Effector CD4-positive, alpha-beta T cell (primary cell): ENCODE results near the gene SYPL1.

ENCODE experiments used
- DNase-seq: peaks from one replicate; pipeline ENCODE4 v3.0.0-alpha.2; 2020

Gene SYPL1

DNA sequence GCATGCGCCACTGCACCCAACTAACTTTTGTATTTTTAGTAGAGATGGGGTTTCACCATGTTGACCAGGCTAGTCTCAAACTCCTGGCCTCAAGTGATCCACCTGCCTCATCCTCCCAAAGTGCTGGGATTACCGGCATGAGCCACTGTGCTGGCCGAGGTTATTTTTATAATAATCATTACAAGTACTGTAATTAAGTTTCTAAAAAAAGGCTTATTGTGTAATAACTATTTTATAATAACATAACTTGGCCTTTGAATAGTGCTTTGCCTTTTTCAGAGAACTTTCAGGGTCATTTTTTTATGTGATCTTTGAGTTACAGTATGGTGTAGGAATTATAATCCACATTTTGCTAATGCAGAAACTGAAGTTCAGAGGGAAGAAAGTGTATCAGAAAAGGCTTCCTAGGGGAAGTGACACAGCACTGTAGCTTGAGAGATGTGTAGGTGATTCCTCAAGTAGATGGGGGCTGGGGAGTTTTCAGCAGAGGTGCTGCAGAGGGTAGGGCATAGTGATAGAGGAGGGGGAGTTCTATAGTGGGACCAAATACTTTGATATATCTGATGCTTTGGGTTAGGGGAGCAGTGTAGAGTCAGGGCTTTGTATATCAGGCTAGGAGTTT is 9.2 kb upstream of the SYPL1 start:
- no peak for DNase-seq

DNA sequence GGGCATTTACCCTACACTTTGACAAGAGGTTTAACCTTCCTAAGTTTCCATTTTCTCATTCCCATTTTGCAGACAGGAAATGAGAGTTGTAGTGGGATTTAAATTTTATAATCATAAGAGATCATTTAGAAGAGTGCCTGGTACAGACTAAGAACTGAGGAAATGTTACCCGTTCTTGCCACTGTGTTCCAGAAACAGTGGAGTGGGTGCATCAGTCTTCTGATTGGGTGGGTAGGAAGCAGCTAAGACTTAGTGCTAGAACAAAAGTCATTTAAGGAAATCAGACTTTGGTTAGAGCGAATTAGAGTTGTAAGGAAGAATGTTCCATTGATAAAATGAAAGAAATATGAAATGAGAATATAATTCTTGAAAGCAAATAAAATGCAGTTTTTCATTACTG is 8.4 kb upstream of the SYPL1 start:
- no peak for DNase-seq

DNA sequence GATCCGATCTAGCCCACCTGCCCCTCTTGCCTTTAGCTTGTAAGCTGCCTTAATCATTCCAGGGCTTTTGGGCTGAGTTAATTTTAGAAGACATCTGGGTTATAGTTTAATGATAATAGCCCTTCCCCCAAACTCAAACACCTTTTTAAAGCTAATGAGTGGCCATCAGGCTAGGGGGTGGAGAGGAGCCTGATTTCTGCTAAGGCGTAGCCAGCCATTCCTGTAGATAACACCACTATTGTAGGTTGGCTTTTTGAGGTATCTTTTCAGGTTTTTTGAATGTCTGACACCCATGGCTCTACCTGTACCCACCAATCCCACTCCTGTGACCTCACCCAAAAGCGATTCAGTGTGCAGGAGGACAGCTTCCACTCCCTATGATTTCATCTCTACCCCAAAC is 7.6 kb upstream of the SYPL1 start:
- no peak for DNase-seq

DNA sequence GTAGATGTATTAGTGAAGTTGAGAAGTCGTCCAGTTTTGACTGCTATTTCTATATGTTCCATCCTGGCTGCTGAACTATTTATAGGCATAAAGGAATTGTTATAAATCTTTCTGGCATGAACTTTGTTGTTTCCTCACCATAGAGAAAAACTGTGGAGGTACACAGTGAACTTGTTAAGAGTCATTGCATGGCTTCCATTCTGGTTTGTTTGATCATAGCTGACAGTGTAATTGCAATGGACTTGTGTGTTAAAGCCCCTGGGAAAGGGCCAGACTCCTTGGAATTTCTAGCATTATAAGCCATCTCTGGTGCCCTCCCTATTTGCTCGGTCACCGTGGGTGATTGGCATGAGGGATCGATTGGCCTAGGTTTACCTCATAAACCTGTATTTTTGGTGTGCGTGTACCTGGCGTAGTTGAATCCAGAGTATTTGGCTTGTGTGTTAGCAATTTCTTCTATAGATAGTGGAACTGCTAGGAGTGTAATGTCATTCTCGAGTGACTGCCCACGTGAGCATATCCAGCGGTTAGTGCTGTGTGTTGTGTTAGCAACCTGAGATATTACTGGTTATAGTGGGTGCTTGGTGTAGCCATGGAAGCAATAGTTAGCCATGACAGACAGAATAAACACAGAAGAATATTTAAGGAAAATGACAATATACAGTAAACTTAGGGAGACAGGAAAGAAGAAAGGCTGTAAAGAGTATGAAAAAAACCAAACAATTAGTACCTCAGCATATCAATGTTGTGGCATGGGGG is 5.9 kb upstream of the SYPL1 start:
- no peak for DNase-seq

DNA sequence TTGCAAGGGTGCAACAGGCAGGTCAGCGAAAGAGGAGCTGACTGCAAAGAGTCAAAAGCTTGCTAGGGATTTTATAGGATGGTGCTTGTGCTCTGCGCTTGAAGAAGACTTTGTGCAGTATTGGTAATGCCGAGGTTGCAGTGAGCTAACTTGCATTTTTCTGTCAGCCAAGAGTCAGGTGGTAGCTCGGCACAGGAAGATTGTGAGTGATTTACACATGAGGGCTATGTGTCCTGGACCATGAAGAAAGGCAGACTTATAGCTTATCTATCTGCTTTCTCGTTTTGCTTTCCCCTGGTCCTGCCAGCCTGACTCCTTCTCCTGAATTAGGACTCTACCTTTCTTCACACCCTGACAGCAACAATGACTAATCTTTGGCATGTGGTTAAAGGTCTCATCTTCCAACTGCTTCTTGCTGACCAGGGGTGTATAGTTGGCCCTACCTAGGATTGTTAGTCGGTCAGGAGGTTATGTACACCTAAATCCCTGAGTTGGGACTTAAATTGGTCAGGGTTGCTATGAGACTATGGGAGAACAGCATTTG is 4.1 kb upstream of the SYPL1 start:
- DNase-seq, result no peak

DNA sequence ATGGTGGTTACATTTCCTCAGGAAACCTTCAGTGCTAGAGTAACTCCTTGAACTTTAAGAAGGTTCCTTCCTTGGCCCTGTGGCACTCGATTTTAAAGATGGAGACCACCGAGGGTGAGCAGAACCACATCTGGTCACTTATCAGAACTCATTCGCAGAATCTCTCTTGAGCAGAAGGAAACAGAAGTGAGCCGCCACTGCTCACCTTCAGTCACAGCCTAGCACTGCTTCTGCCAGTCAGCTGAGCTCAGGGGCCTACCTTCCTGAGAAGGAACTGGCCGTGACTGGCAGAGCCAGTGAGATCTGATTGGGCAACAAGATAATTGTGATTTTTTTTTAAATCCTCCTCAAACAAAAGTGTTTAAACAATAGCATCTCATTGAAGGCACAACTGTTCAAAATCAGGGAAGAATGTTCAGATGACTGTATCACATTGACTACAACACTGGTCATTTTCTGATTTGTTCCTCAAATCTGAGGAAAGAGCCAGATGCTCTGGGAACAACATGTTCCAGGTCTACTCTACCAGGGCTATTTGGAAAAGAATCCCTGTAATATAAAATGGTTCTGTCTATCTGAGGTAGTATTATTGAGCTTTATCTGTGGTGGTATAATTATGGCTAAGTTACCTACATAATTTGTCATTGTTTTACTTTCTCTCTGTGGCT is 2.7 kb upstream of the SYPL1 start:
- no peak for DNase-seq

DNA sequence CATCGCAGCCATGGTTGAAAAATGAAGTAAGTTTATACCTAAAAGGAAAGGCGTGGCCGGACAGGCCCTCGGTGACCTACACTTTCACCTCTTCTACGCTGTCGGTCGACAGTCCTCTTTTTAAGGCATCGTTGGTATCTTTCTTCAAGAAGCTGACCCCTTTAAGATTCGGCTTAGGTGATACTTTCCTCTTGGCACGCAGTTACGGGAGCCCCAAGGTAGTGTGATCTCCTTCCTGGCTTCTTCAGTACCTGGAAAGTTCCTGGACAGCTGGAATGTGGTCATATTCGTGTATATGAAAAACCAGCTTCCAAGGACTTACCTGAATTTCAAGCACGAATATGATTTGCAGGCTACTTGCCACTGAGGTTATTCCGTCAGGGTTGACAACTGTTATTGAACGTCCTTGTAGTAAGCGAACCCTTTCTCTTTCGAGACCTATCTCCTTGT is 885 bp upstream of the SYPL1 start:
- DNase-seq, result no peak

DNA sequence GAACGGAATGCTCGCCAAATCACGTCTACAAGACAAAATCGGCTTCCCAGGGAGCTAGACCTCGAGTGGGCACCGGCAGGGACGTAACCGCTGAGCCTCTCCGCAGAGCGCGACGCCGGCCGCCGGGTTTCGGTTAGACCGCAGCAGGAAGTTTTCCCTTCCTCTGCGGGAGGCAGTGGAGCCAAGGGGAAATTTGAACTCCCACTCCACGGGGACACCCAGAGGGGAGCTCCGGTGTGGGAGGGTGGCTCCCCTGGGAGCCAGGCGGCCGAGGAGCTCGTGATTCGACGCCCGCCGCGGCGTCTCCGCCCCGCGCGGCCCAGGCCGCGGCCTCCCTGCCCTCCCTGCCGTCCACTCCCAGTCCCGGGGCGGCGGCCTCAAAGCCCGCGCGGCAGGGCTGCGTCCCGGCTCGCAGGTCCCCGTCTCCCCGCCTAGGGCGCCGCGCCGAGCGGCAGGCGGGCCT is 426 bp downstream of the SYPL1 start:
- no peak for DNase-seq

DNA sequence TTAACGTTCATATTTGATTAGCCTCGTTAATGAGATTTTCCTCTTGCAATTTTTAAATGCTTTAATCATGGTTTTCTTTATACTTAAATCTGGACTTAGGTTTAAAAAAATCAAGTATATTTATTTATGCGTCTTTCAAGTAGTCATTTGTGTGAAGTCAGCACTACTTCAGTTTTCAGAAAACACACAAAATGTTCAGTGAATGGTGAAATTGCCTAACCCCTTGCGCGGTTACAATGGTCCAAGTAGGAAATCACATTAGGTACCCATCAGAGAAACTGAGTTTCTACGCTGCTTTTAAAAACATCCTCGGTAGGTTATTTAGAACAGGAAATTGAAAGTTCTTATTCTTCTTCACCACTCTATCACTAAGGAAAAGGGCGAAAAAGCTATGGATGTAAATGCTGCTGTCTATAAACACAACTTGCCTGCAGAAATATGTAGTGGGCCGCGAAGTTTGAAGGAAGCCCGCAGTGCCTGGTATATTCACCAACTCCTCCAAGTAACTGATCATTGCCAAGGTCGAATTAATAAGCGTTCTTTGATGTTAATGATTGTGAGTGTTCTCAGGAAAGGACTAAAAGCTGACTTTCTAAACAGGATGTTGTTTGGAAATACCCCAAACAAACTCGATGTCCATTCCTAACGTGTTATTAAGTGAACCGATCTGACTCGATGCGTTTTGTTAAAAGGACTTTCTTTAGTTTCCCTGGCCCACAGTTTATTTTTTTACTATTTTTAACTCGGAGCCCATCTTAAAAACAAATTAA is 1.0 kb downstream of the SYPL1 start:
- DNase-seq, result no peak

DNA sequence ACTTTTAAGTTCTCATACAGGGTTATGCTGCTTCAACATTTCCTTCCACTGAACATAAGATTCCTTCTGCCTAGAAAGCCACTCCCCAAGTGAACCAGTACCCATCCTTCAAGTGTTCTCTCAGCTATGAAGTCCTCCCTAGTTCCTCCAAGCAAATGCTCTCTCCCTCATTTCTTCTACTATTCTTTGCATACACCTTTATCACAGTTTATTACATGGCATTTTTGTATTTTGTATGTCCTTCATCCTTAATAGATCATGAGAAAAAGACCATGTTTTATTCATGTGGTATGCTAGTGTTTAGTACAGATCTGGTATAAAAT is 1.9 kb downstream of the SYPL1 start:
- DNase-seq, result no peak

DNA sequence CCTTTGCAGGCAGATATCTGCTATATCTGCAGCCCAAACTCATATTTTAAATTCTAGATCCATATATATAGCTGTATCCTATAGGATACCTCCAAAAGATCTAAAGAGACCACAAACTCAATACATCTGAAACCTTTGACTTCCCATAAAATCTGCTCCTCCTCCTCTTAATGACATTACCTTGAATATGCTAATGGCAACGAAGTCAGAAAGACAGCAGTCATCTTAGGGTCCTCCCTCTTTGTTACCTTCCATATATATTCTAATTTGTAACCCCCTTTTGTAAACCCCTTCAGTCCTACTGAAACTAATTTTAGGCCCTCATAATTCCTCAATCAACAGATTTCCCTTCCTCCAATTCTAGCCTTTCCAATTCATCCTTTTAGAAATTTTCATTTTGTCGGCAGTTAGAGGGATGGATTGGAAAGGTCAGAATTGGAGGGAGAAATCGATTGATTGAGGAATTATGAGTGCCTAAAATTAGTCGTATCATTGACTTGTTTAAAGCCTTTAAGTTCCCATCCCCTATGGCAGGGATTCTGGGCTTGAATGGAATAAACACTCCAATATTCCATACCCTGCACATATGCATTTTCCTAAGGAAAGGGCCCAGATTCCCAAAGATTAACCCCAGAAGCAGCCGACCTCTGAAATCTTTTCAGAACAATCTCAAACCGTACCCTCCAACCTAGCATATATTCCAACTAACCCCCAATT is 2.4 kb downstream of the SYPL1 start:
- no peak for DNase-seq

DNA sequence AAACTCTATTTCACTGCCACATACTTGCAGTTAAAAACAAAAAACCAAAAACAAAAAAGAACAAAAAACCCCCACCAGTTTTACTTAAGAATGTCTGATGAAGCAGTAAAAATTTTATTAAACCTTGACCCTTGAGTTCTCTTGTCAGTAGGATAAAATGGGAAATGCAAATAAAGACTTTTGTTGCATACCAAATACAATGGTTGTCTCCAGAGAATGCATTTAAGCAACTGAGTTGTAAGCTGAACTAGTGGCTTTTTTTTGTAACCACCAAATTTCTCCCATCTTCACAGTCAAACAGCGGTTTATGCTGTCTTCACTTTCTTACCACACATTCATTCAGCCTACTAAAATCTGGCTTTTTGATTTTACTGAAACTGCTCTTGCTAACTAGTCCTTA is 3.1 kb downstream of the SYPL1 start:
- no peak for DNase-seq

DNA sequence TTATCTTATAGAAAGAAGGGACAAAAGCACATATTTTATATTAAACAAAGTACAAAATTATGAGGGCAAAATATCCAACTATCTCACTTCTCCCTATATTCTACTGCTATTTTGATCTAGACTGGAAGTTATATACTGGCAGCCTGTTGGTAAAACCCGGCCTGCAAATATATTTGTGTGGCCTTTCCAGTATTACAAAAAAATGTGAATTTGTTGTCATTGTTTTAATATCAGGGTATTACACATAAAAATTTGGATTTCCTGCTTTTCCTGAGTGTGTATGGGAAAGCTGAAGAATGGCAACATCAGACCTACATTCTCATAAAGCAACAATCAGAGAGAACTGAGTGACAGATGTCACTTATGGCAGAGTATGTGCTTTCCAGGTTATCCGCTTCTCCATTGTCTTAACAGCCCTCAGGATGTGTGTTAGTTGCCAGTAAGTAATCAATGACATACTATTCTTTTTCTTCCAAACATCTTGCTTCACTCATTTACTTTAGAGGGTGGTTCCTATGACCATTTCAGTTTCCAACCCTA is 7.3 kb downstream of the SYPL1 start:
- DNase-seq, result no peak

DNA sequence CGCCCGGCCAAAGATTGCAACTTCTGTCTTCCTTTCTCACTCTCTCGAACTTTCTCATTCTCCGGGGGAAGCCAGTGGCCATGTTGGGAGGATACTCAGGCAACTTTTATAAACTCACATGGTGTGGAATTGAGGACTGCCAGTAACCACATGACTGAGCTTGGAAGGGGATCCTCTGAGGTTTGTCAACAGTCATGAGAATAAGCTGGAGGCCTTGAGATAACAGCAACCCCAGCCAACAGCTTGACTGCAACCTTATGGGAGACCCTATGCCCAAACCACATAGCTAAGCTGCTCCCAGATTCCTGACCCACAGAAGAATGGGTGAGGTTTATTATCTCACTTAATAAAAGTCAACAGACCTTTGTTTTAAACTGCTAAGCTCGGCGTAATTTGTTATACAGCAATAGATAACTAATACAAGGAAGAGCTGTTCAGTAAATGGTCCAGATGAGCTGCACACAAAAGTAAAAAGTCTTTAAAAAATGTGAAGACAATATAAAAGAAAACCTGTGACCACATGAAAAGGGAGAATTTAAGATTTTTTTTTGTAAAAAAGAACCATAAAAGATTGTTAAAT is 9.6 kb downstream of the SYPL1 start:
- DNase-seq, result no peak

DNA sequence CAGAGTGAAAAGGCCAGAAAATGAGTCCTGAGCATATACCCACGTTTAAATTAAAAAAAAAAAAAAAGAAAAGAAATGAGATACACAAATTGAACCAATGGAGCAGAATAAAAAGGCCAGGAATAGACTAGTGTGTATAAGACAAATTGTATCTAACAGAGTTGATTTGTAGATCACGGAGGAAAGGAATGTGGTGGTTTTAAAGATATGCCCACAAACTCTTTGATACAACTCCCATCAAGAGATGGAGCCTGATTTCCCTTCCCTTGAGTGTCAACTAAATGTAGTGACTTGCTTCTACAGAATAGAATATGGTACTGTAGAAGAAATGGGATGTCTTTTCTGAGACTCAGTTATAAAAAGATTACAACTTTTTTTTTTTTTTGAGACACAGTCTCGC is 10.4 kb downstream of the SYPL1 start:
- no peak for DNase-seq

DNA sequence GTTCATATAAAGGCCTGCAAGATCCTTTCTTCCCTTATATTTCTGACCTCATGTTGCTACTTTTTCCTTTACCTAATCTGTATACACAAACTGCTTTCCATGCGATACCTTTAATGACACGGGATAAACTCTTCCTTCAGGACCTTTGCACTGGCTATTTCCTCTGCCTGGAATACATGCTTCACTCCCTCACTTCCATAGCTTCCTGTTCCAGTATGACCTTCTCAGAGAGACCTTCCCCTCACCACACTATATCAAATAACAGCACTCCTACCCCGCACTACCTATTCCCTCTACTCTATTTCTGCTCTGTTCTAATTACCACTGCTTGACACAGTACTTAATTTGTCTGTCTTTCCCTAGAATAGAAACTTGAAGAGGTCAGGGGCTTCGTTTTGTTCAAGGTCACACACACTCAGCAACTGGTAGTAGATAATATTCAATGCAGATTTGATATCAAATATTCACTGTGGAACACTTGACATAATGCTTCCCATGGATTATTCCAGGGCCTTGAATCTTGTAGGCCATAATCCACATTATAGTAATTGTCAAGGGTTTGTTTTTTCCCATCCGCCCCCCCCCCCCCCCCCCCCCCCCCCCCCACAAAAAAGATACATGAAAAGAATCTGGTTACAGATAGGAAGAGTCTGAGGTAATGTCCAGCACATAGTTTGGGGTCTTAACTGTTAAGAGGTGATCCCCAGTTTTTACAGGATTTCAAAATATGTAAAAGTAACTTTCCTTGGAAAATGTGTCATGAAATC is 11.1 kb downstream of the SYPL1 start:
- DNase-seq, result no peak

DNA sequence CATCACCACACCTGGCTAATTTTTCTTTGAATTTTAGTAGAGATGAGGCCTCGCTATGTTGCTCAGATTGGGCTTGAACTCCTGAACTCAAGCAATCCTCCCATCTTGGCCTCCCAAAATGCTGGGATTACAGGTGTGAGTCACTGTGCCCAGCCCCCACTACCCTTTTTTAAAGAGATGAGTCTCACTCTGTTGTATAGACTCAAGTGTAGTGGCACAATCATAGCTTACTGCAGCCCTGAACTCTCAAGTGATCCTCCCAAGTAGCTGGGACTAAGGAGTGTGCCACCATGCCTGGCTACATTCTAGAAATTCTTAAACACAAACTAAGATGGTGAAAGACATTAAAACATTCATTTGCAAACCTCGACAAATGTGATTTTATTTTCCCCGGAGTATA is 12.6 kb downstream of the SYPL1 start:
- no peak for DNase-seq

DNA sequence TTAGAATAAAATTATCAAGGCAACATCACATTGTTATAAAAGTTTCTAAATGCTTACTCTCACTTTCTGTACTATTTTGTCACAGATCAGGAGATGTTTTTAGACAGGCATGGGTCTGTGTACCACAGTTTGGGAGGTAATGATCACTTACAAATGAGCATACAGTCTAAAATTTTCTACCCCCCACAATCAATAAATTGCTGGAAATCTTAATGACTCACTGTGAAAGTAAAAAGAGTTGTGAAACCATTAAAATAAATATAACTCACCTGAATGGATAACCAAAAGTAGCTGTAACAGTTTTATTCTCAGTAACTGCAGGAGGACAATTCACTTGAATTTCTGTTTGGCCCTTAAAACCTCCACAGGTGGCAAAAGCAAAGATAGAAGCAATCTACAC is 13.2 kb downstream of the SYPL1 start:
- no peak for DNase-seq

DNA sequence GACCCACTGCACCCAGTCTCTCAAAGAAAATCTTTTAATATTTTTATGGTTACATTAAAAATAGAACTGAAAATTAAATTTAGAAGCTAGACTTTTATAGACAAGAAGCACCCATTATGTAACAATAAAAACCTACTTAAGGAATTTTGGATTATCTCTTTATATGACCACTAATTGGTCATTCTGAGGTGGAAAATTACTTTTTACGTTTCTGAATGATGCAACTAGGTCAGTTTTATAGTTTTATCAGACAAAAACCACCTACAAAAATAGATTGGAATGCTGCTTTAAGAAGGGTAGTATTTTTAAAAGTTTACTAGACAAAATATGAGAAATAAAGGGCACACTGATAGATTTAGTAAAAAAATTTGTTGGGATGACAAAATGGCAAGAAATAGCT is 16.5 kb downstream of the SYPL1 start:
- DNase-seq, result no peak

DNA sequence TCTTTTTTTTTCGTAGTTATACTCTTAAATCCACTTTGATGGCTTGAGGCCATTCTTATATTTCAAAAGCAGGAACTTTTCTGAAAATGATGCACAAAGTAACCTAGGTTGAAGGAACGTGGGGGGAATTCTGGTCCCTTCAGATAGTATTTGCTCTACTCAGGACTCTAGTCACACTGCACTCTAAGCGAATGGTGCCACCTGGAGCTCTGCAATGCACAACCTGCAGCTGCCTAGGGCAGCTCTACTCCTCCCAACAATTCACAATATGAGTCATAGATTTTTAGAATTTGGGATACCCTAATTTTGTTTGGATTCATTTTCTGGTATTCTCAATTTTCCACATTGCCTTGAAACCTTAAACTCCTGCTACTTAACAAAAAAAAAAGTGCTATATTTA is 17.3 kb downstream of the SYPL1 start:
- DNase-seq, result no peak

DNA sequence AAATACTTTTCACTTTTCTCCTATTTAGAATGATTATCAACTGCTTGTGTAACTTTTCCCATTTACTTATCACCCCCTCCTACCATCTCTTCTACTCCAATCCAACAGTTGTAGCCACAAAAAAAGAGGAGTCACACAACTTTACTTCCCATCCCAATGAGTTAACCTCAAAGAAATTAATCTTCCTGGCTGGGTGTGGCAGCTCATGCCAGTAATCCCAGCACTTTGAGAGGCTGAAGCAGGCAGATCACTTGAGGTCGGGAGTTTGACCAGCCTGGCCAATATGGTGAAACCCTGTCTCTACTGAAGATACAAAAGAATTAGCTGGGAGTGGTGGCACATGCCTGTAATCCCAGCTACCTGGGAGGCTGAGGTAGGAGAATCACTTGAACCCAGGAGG is 19.9 kb downstream of the SYPL1 start:
- no peak for DNase-seq
